Fibroblast of peridontal ligament (primary cell): ENCODE data around the gene ADM.
"Not testable (repeated sequence)": the region's sequence is repeated elsewhere in the genome, so short reads cannot be mapped to it uniquely, and the experiment has no call there.

ENCODE experiments used
- DNase-seq: peaks from one replicate; pipeline ENCODE4 v3.0.0-alpha.2; 2010; ENCODE audit errors: extremely low read depth

Gene ADM

GRCh38 chr11:10304495-10305261, at the start of gene ADM:
Gene ADM, plus strand, starts transcription at chr11:10305073. Its CDS starts 628 bp downstream, at chr11:10305701.
- DNase-seq: peak; percentile 95

- DNase-seq: no peak
Observed at GRCh38 chr11:10255388-10256125, 49.3 kb upstream of the ADM start.

GRCh38 chr11:10257478-10257877, 47.4 kb upstream of the ADM start:
- DNase-seq: no peak

GRCh38 chr11:10261821-10262220, 43.1 kb upstream of the ADM start:
- DNase-seq: no peak

GRCh38 chr11:10263929-10264328, 40.9 kb upstream of the ADM start:
- peak; percentile 69 for DNase-seq

- DNase-seq: not testable (repeated sequence)
Observed at GRCh38 chr11:10264716-10265115, 40.2 kb upstream of the ADM start.

GRCh38 chr11:10265936-10266335, 38.9 kb upstream of the ADM start:
- DNase-seq: no peak

GRCh38 chr11:10267821-10268220, 37.1 kb upstream of the ADM start:
- DNase-seq: no peak

GRCh38 chr11:10268746-10269488, 36.0 kb upstream of the ADM start:
- no peak for DNase-seq

- peak; percentile 65 for DNase-seq
Observed at GRCh38 chr11:10272132-10272531, 32.7 kb upstream of the ADM start.

- DNase-seq: no peak
Observed at GRCh38 chr11:10273738-10274137, 31.1 kb upstream of the ADM start.

- DNase-seq: no peak
Observed at GRCh38 chr11:10274726-10275125, 30.1 kb upstream of the ADM start.

- DNase-seq: peak; percentile 64
Observed at GRCh38 chr11:10275714-10276113, 29.2 kb upstream of the ADM start.

- no peak for DNase-seq
Observed at GRCh38 chr11:10282117-10282516, 22.8 kb upstream of the ADM start.

GRCh38 chr11:10283991-10284390, 20.9 kb upstream of the ADM start:
- no peak for DNase-seq

GRCh38 chr11:10285148-10285802, 19.6 kb upstream of the ADM start:
- DNase-seq: peak; percentile 17

GRCh38 chr11:10287140-10287539, 17.7 kb upstream of the ADM start:
- no peak for DNase-seq

- no peak for DNase-seq
Observed at GRCh38 chr11:10287766-10288715, 16.8 kb upstream of the ADM start.

- DNase-seq: no peak
Observed at GRCh38 chr11:10288881-10289764, 15.8 kb upstream of the ADM start.
